GM21367 (cell line): ENCODE results near the gene RNF112.
"Not testable (repeated sequence)": the region's sequence is repeated elsewhere in the genome, so short reads cannot be mapped to it uniquely, and the experiment has no call there.

Experiments
- ATAC-seq: cut with Tn5 transposase; IDR thresholded peaks from one replicate; pipeline ENCODE4 v1.9.1; 2021; ENCODE audit not compliant: unreplicated experiment

RNF112 gene

GRCh38 chr17:19412510-19412909, 1.5 kb downstream of the RNF112 start:
- no peak for ATAC-seq

GRCh38 chr17:19412984-19413383, 2.0 kb downstream of the RNF112 start:
- no peak for ATAC-seq

- ATAC-seq = no peak
Measured at GRCh38 chr17:19413761-19414160, 2.7 kb downstream of the RNF112 start.

- ATAC-seq = no peak
Measured at GRCh38 chr17:19414396-19415280, 3.6 kb downstream of the RNF112 start.

GRCh38 chr17:19415311-19415710, 4.3 kb downstream of the RNF112 start:
- no peak for ATAC-seq

GRCh38 chr17:19415806-19416775, 5.1 kb downstream of the RNF112 start:
- ATAC-seq = no peak

- no peak for ATAC-seq
Measured at GRCh38 chr17:19417611-19418010, 6.6 kb downstream of the RNF112 start.

- ATAC-seq = no peak
Measured at GRCh38 chr17:19418251-19418992, 7.4 kb downstream of the RNF112 start.

GRCh38 chr17:19421219-19421618, 10.2 kb downstream of the RNF112 start:
- ATAC-seq = no peak

GRCh38 chr17:19421926-19422325, 10.9 kb downstream of the RNF112 start:
- no peak for ATAC-seq

GRCh38 chr17:19424934-19425868, 14.2 kb downstream of the RNF112 start:
- ATAC-seq = no peak

- no peak for ATAC-seq
Measured at GRCh38 chr17:19426631-19427030, 15.6 kb downstream of the RNF112 start.

- ATAC-seq = no peak
Measured at GRCh38 chr17:19431691-19432090, 20.7 kb downstream of the RNF112 start.

GRCh38 chr17:19433255-19433654, 22.2 kb downstream of the RNF112 start:
- no peak for ATAC-seq

GRCh38 chr17:19433727-19434340, 22.8 kb downstream of the RNF112 start:
- no peak for ATAC-seq

- ATAC-seq = no peak
Measured at GRCh38 chr17:19440421-19440820, 29.4 kb downstream of the RNF112 start.

- not testable (repeated sequence) for ATAC-seq
Measured at GRCh38 chr17:19441288-19441687, 30.3 kb downstream of the RNF112 start.

- no peak for ATAC-seq
Measured at GRCh38 chr17:19442731-19443130, 31.7 kb downstream of the RNF112 start.

GRCh38 chr17:19443148-19443547, 32.1 kb downstream of the RNF112 start:
- no peak for ATAC-seq
